GM21447 (cell line): Measurements from ENCODE around the gene IP6K1.
A peak's percentile ranks its signal among the peaks of the same experiment; 100 is the strongest.
"Not testable (repeated sequence)": the region's sequence is repeated elsewhere in the genome, so short reads cannot be mapped to it uniquely, and the experiment has no call there.

Experiments
- ATAC-seq: cut with Tn5 transposase; IDR thresholded peaks from one replicate; pipeline ENCODE4 v1.9.1; 2021; ENCODE audit not compliant: unreplicated experiment

Gene IP6K1

GRCh38 chr3:49794431-49794830 is 8.1 kb upstream of the IP6K1 start:
- no peak for ATAC-seq

- ATAC-seq: no peak
Observed at GRCh38 chr3:49793486-49794085, 7.2 kb upstream of the IP6K1 start.

GRCh38 chr3:49792371-49793150 is 6.2 kb upstream of the IP6K1 start:
- no peak for ATAC-seq

GRCh38 chr3:49791571-49791970 is 5.2 kb upstream of the IP6K1 start:
- ATAC-seq: no peak

- ATAC-seq: no peak
Observed at GRCh38 chr3:49790626-49791411, 4.5 kb upstream of the IP6K1 start.

GRCh38 chr3:49788056-49788455 is 1.7 kb upstream of the IP6K1 start:
- no peak for ATAC-seq

GRCh38 chr3:49787536-49787935 is 1.2 kb upstream of the IP6K1 start:
- no peak for ATAC-seq

GRCh38 chr3:49787182-49787464 is 781 bp upstream of the IP6K1 start:
- ATAC-seq: no peak

GRCh38 chr3:49785565-49786356 is 581 bp downstream of the IP6K1 start:
- peak; percentile 27 for ATAC-seq

- ATAC-seq: not testable (repeated sequence)
Observed at GRCh38 chr3:49782277-49782676, 4.1 kb downstream of the IP6K1 start.

- no peak for ATAC-seq
Observed at GRCh38 chr3:49781415-49782199, 4.7 kb downstream of the IP6K1 start.

GRCh38 chr3:49780975-49781365 is 5.4 kb downstream of the IP6K1 start:
- not testable (repeated sequence) for ATAC-seq

GRCh38 chr3:49780080-49780974 is 6.0 kb downstream of the IP6K1 start:
- ATAC-seq: no peak

GRCh38 chr3:49779358-49780079 is 6.8 kb downstream of the IP6K1 start:
- no peak for ATAC-seq

GRCh38 chr3:49776101-49776500 is 10.2 kb downstream of the IP6K1 start:
- not testable (repeated sequence) for ATAC-seq

GRCh38 chr3:49775538-49775937 is 10.8 kb downstream of the IP6K1 start:
- no peak for ATAC-seq

GRCh38 chr3:49772703-49773102 is 13.6 kb downstream of the IP6K1 start:
- no peak for ATAC-seq

GRCh38 chr3:49771340-49771938 is 14.9 kb downstream of the IP6K1 start:
- no peak for ATAC-seq
